Measurements from ENCODE around the gene SPATA20. TPM values are rescaled to one million over a fixed set of nuclear protein-coding genes. Genes with fewer than 3 reads are reported as not detected.

The SPATA20 gene
- total RNA-seq, 1 experiment from 2014 or later, result 24.6 TPM

- no peak for TF ChIP-seq AR (CRISPR knock-in tag; IDR thresholded peaks at IDR 0.05)
- no peak for TF ChIP-seq JUN (CRISPR knock-in tag; IDR thresholded peaks at IDR 0.05)
- peak; percentile 47; the same call in 1 of the 2 replicates for TF ChIP-seq SP1 (CRISPR knock-in tag; conservative IDR thresholded peaks at IDR 0.05)
- no peak for TF ChIP-seq ZNF671 (CRISPR knock-in tag; IDR thresholded peaks at IDR 0.05)
- TF ChIP-seq TCF7 (CRISPR knock-in tag; IDR thresholded peaks at IDR 0.05; ENCODE audit: low read depth), result no peak
- no peak for TF ChIP-seq ZSCAN18 (CRISPR knock-in tag; IDR thresholded peaks at IDR 0.05)
- no peak for TF ChIP-seq ATF1 (CRISPR knock-in tag; IDR thresholded peaks at IDR 0.05)
- no peak for TF ChIP-seq STAT6 (CRISPR knock-in tag; conservative IDR thresholded peaks at IDR 0.05; ENCODE audit: low read depth)
- TF ChIP-seq RORB (CRISPR knock-in tag; IDR thresholded peaks at IDR 0.05), result no peak
- no peak for TF ChIP-seq GTF2I (CRISPR knock-in tag; conservative IDR thresholded peaks at IDR 0.05)
- TF ChIP-seq TP53 (CRISPR knock-in tag; IDR thresholded peaks at IDR 0.05), result no peak
- TF ChIP-seq CREM (CRISPR knock-in tag; IDR thresholded peaks at IDR 0.05), result no peak
- no peak for TF ChIP-seq CBFB (CRISPR knock-in tag; IDR thresholded peaks at IDR 0.05; ENCODE audit: low read depth)
- 0 out of 2 replicates have a peak, but pooled peaks have one; percentile 5 for TF ChIP-seq PRDM15 (CRISPR knock-in tag; IDR thresholded peaks at IDR 0.05)
- no peak for TF ChIP-seq ZNF416 (CRISPR knock-in tag; IDR thresholded peaks at IDR 0.05)
- TF ChIP-seq ZNF425 (CRISPR knock-in tag; conservative IDR thresholded peaks at IDR 0.05), result no peak
- TF ChIP-seq ZBTB43 (CRISPR knock-in tag; IDR thresholded peaks at IDR 0.05), result no peak
- TF ChIP-seq ZNF512 (CRISPR knock-in tag; IDR thresholded peaks at IDR 0.05; ENCODE audit: borderline replicate concordance), result no peak
- no peak for TF ChIP-seq ATF3 (CRISPR knock-in tag; conservative IDR thresholded peaks at IDR 0.05)
- TF ChIP-seq SOX15 (CRISPR knock-in tag; IDR thresholded peaks at IDR 0.05), result no peak
- no peak for TF ChIP-seq ZNF263 (CRISPR knock-in tag; IDR thresholded peaks at IDR 0.05; ENCODE audit: low read depth)
- no peak for TF ChIP-seq ZBTB21 (CRISPR knock-in tag; IDR thresholded peaks at IDR 0.05; ENCODE audit: borderline replicate concordance)
These were observed 3.9 kb downstream of the SPATA20 start (continued) for GRCh38 chr17:50550661-50551432.
